ENCODE measurements around the gene TEX11. TPM values are rescaled to one million over a fixed set of nuclear protein-coding genes. Genes with fewer than 3 reads are reported as not detected.

TEX11 gene
- polyA plus RNA-seq, 1 of the 3 experiments (the other 2 are of a cell fraction), result not detected

DNA sequence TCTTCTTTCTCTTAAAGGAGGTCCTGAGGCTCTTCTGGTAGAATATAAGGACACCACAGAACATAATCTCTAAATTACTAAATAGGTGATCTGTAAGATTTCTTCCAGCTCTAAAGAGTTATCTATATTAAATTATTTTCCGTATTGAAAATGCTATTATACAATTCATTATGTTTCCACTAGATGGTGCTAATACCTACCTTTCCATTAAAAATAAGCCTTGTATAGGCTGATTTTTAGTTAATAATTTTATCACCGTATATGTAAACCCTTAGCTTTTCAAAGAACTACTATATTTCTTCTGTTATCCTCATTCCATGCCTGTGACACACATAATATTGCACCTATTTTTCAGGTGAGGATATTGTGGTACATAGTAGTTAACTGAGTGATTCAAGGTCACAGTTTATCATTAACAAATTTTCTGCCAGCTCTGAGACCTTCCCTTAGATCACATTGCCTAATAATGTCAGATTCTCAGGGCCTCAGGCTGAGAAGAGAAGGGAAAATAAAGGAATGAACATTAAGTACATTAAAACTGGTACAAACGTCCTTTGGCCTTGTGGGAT lies 138.8 kb downstream of the TEX11 start:
- Histone ChIP-seq H3K27ac (ENCODE audit: low read depth in 2 of 2, low read length in 1 of 2) (no peak overlapping the region), H3K4me2 (no peak overlapping the region), H3K36me3 (replicated peaks in 1 of 2; ENCODE audit: control insufficient read depth in 1 of 2, insufficient read depth in 2 of 2, low read length in 1 of 2) (no peaks in the 10 kb centered on the region), H3K9me3 (no peaks in the 10 kb centered on the region), H3K27me3 (ENCODE audit: insufficient read depth) (no peaks in the 10 kb centered on the region), H3K4me1 (ENCODE audit: control insufficient read depth in 1 of 2, insufficient read depth in 2 of 2, low read depth in 1 of 2, low read length in 1 of 2) (no peaks in the 10 kb centered on the region), H3F3A (replicated peaks; ENCODE audit: insufficient read depth) (no peaks in the 10 kb centered on the region), H3K79me2 (ENCODE audit: insufficient read depth) (no peaks in the 10 kb centered on the region), H2AFZ (ENCODE audit: low read depth) (0 out of 2 replicates have a peak overlapping the region, but pooled peaks have one; percentile 2), H4K20me1 (ENCODE audit: insufficient read depth) (no peaks in the 10 kb centered on the region), H3K9ac (no peak overlapping the region), H3K9me2 (no peaks in the 10 kb centered on the region), H3K4me3 (ENCODE audit: low read depth in 2 of 2, low read length in 1 of 2) (no peak overlapping the region)
- ChIA-PET POLR2A (no interaction called here), CTCF (interaction anchor here (0.6 to 1.8 kb wide), 14 partner anchors 9 to 409 kb away, joined by 3 to 7 read pairs (median 3); partner anchors contain the start of gene SLC7A3)
- peak; percentile 8 for DNase-seq
- TF ChIP-seq CTCF (IDR thresholded peaks at IDR 0.05), result peak; percentile 72
- peak; percentile 50 for TF ChIP-seq RAD21 (IDR thresholded peaks at IDR 0.05; ENCODE audit: low read length)
- no peak for TF ChIP-seq RFX5 (IDR thresholded peaks at IDR 0.05; ENCODE audit: low read length)
- TF ChIP-seq SMC3 (IDR thresholded peaks at IDR 0.05; ENCODE audit: low read depth, low read length), result 0 out of 2 replicates have a peak, but pooled peaks have one; percentile 11
- WGBS (ENCODE audit: low lambda C conversion rate), result 3% methylated on average over 3 of the region's 3 CpGs

DNA sequence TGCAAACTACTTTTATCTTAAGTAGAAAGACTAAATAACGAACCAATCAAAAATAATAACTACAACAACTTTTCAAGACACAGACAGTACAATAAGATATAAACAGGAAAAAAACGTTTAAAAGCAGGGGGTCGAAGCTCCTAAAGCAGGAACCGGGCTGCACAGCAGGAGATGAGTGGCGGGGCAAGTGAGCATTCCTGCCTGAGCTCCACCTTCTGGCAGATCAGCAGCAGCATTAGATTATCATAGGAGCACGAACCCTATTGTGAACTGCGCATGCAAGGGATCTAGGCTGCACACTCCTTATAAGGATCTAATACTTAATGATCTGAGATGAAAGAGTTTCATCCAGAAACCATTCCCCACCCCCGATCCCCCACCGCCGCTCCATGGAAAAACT lies 146.2 kb downstream of the TEX11 start:
- no peak overlapping the region for H3K4me3 ChIP-seq (ENCODE audit: low read depth in 2 of 2, low read length in 1 of 2)
- no peak overlapping the region for H2AFZ ChIP-seq (ENCODE audit: low read depth)
- H3K36me3 ChIP-seq (replicated peaks in 1 of 2; ENCODE audit: control insufficient read depth in 1 of 2, insufficient read depth in 2 of 2, low read length in 1 of 2), result no peaks in the 10 kb centered on the region
- DNase-seq, result no peak
- WGBS (ENCODE audit: low lambda C conversion rate), result 8% methylated on average over 10 of the region's 10 CpGs
- no peaks in the 10 kb centered on the region for H3K9me2 ChIP-seq
- no peaks in the 10 kb centered on the region for H4K20me1 ChIP-seq (ENCODE audit: insufficient read depth)
- no peak overlapping the region for H3K4me2 ChIP-seq
- no peak overlapping the region for H3K9ac ChIP-seq
- no peaks in the 10 kb centered on the region; the same call in 1 of the 2 replicates for H3K27me3 ChIP-seq (ENCODE audit: insufficient read depth)
- H3K9me3 ChIP-seq, result no peaks in the 10 kb centered on the region
- no peaks in the 10 kb centered on the region for H3F3A ChIP-seq (replicated peaks; ENCODE audit: insufficient read depth)
- H3K79me2 ChIP-seq (ENCODE audit: insufficient read depth), result no peaks in the 10 kb centered on the region
- TF ChIP-seq CTCF (IDR thresholded peaks at IDR 0.05) (peak; percentile 10; the same call in 1 of the 2 replicates), NRF1 (IDR thresholded peaks at IDR 0.05; ENCODE audit: low read depth, low read length) (no peak)
- ChIA-PET CTCF (no interaction called here), POLR2A (no interaction called here)
- H3K27ac ChIP-seq (ENCODE audit: low read depth in 2 of 2, low read length in 1 of 2), result no peak overlapping the region
- no peaks in the 10 kb centered on the region for H3K4me1 ChIP-seq (ENCODE audit: control insufficient read depth in 1 of 2, insufficient read depth in 2 of 2, low read depth in 1 of 2, low read length in 1 of 2)

DNA sequence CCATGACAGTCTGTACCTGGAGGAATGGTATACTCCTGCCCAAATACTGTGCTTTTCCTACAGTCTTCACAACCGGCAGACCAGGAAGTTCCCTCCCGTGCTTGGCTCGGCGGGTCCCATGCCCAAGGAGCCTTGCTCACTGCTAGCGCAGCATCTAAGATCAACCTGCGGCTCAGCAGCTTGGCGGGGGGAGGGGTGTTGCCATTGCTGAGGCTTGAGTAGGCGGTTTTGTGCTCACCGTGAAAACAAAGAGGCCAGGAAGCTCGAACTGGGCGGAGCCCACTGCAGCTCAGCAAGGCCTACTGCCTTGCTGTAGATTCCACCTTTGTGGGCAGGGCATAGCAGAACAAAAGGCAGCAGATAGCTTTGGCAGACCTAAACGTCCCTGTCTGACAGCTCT lies 152.7 kb downstream of the TEX11 start:
- WGBS (ENCODE audit: low lambda C conversion rate), result 6% methylated on average over 11 of the region's 12 CpGs
- no peak for TF ChIP-seq YY1 (IDR thresholded peaks at IDR 0.05; ENCODE audit: low read depth)
- TF ChIP-seq RCOR1 (IDR thresholded peaks at IDR 0.05; ENCODE audit: low read length), result no peak
- no peak for TF ChIP-seq USF2 (IDR thresholded peaks at IDR 0.05; ENCODE audit: borderline replicate concordance, low read depth, low read length)
- TF ChIP-seq, protein P1, sequence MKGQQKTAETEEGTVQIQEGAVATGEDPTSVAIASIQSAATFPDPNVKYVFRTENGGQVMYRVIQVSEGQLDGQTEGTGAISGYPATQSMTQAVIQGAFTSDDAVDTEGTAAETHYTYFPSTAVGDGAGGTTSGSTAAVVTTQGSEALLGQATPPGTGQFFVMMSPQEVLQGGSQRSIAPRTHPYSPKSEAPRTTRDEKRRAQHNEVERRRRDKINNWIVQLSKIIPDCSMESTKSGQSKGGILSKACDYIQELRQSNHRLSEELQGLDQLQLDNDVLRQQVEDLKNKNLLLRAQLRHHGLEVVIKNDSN (IDR thresholded peaks at IDR 0.05; ENCODE audit: borderline replicate concordance, low read depth), result no peak
- no peak for TF ChIP-seq IRF3 (IDR thresholded peaks at IDR 0.05; ENCODE audit: low read depth, low read length)
- TF ChIP-seq MEF2A (IDR thresholded peaks at IDR 0.05; ENCODE audit: borderline replicate concordance, low read depth), result no peak

More for the DNA sequence above, 152.7 kb downstream of the TEX11 start:
- CTCF ChIA-PET, result interaction anchor here (1.1 kb wide), 1 partner anchor 14 kb away, joined by 4 read pairs; no protein-coding TSS in a partner anchor
- Histone ChIP-seq H4K20me1 (ENCODE audit: insufficient read depth) (no peaks in the 10 kb centered on the region), H3K4me3 (ENCODE audit: low read depth in 2 of 2, low read length in 1 of 2) (no peak overlapping the region), H3K9me3 (no peaks in the 10 kb centered on the region), H3K27me3 (ENCODE audit: insufficient read depth) (no peaks in the 10 kb centered on the region), H3K4me1 (ENCODE audit: control insufficient read depth in 1 of 2, insufficient read depth in 2 of 2, low read depth in 1 of 2, low read length in 1 of 2) (no peaks in the 10 kb centered on the region), H3K4me2 (no peak overlapping the region), H3K36me3 (replicated peaks in 1 of 2; ENCODE audit: control insufficient read depth in 1 of 2, insufficient read depth in 2 of 2, low read length in 1 of 2) (no peaks in the 10 kb centered on the region), H3K79me2 (ENCODE audit: insufficient read depth) (no peaks in the 10 kb centered on the region), H3K27ac (ENCODE audit: low read depth in 2 of 2, low read length in 1 of 2) (no peak overlapping the region), H3F3A (replicated peaks; ENCODE audit: insufficient read depth) (no peaks in the 10 kb centered on the region), H2AFZ (ENCODE audit: low read depth) (no peak overlapping the region), H3K9ac (no peak overlapping the region), H3K9me2 (no peaks in the 10 kb centered on the region)
- no peak for DNase-seq
- POLR2A ChIA-PET, result no interaction called here
